Stimulated activated CD4-positive, alpha-beta T cell treated with anti-CD3 and anti-CD28 coated beads, Interleukin-12 subunit alpha, Interleukin-12 subunit beta, amount 100 ng/mL, for 48 hours (primary cell): ENCODE results near the gene ULK3.

Source experiments
- DNase-seq, 3 donors: peaks; one replicate each; pipeline ENCODE4 v3.0.0-alpha.2; 2020; ENCODE audit warnings: low read depth in 2 of 3, low spot score in 1 of 3

Gene ULK3

DNA sequence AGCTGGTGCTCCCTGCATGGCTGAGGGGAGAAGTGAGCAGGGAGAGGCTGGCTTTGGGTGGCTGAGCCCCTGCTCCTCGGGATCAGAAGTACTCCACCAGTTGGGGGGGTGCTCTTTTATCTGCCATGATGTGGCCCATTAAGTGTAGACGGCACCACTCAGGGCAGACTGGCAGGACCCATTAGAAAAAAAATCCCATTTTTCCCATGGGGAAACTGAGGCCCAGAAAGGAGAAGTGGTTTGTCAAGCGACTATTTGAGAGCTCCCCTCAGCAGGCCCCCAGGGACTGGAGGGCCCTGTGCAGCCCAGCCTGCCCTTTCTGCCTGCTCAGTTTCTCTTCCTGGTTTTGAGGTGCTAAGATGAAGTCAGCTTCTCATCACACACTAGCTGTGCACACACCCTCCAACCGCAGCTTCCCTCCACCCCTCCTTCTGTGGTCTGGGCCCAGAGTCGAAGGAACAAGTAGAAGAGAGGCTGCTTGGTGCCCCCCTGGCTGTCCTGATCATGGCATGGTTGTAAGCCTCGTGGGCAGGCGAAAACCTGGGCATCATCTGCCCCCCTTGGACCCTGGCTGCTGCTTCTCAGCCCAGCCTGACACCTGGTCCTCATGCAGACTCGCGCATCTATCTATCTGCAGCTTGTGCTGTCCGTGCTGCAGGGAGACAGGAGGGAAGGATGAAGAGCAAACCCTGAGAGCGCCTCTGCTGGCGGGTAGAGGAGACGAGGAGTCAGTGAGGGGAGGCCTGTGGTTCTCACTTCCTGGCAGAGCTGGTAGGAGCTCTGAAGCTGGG is 55.5 kb downstream of the ULK3 start:
- peak; percentile 86 to 92 (median 91) for DNase-seq

DNA sequence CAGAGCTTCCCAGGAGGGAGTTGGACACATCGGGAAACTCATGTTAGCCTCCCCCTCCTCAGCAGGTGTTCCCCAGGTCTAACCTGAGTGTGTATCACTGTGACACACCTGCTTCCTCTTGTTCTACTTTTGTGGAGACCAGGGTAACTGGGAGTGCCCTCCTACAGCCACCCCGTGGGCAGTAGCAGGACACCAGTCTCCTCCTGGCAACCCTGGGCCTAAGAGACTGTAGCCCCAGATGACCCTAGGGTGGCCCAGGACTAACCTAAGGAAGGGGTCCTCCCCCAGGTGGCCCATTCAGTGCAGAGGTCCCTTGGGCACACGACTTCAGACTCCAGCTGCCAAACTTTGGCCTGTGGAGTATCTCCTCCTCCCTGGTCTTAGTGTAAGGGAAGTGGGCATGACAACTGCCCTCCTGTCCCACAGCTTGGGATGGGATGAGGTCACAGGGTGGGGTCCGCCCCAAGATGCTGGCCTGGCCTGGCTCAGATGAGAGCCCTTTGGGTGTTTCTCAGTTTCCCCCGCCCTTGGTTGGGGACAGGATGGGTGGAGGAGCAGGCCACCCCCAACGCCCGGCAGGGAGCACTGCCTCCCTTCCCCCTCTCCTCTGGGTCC is 56.3 kb downstream of the ULK3 start:
- DNase-seq: no peak
